Measurements from ENCODE around the gene ZSWIM4.

Gene ZSWIM4

DNA sequence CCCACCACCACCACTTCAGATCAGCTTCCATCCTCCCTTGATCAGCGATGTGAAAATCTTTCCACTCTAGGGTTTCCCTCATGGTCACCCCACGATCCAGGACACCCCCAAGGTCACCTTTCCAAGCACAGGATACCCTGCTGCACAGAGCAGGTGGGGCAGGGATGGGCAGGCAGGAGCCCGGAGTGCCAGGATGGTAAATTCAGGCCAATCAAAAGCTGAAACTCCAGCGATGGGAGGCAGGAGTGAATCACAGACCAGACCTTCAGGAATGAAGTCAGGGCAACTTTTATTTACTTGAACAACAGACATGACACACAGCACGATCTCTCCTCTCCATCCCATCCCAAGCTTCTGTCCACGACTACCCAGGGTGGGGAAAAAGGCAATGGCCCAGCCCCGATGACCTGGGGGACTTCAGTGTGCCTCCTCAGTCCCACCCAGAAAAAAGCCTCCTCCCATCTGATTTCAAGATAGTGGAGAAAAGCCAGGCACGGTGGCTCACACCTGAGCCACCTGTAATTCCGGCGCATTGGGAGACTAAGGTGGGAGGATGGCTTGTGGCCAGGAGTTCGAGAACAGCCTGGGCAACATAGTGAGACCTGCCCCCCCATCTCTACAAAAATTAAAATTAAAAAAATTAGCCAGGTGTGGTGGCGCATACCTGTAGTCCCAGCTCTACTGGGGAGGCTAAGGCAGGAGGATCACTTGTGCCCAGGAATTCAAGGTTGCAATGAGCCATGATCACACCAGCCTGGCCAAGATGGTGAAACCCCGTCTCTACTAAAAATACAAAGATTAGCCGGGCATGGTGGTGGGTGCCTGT is 39.2 kb downstream of the ZSWIM4 start:
- DNase-seq (ENCODE audit: low read depth), result no peak

- DNase-seq (ENCODE audit: low read depth), result no peak
These were observed 40.8 kb downstream of the ZSWIM4 start for GRCh38 chr19:13835791-13836723.

DNA sequence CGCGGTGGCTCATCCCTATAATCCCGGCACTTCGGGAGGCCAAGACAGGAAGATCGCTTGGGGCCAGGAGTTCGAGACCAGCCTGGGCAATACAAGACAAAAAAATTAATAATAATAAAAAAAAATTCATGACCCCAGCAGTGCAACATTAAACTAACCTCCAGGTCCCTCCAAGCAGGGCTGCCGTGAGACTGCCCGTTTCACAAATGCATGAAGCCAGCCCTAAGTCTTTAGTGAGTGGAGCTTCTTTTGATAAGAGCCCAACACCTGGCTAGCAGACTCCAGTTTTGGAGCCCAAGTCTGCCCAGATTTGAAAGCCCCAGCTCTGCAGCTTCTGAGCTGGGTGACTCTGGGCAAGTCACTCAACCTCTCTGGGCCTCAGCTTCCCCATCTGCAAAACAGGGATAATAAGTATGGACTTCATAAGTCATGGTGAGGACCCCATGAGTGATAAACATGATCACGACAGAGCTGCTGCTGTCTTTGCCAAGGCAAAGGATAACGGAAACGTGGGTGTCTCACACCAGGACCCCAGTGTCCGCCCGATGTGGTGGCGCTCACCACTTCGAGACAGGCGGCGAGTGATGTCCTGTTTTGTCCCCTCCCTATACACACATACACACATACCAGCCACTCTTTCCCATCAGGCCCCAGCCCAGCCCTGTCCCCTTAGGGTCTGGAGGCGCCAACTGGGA is 43.3 kb downstream of the ZSWIM4 start:
- no peak for DNase-seq (ENCODE audit: low read depth)

- DNase-seq (ENCODE audit: low read depth), result no peak
These were observed 44.1 kb downstream of the ZSWIM4 start for GRCh38 chr19:13839130-13839937.

DNA sequence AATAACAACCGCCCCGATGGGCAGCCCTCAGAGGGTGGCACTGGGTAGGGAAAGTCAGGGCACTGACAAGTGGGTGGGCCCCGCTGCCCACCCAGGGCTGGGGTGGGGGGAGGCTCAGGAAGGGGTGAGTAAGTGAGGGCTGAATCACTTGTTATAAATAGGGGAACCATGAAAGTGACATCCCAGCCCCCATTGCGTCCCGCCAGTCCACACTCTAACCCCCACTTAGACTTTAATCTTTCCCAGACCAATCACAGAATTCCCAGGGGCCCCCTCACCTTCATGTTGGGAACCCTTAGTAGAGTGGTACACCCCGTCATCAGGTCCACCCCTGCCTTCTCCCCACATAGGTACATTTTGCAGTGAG is 44.7 kb downstream of the ZSWIM4 start:
- DNase-seq (ENCODE audit: low read depth), result no peak

DNA sequence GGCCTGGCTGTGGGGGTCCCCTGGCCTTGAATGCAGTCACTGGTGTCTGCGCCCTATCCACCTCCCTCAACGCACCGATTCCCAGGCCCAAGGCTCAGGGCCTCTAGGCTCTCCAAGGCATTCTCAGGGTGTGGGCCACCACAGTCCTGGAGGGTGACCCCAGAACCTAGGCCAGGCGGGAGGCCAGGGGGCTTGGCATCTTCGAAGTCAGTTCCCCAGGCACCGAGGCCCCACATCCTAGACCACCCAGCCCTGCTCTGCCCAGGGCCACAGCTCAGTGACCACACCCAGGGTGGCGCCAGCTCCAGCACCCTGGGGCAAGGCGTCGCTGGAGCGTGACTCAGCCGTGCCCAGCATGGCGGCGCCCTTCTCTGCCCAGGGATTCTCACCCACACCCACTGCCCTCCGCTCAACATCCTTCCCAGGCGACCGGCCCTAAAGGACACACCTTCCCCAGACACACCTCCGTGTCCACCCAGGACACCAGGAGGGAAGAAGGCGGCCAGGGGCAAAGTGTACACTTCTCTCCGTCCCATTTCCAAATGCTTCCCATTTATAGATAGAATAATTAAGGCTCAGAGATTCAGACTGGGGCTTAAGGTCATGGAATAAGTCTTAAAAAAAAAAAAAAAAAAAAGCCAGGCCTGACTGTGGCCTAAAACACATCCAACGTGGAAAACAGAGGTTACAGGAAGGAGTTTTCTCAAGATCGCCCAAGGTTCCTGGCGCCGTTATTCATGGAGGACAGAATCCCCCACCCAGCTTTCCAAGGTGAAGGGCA is 45.3 kb downstream of the ZSWIM4 start:
- no peak for DNase-seq (ENCODE audit: low read depth)

- DNase-seq (ENCODE audit: low read depth), result no peak
These were observed 46.1 kb downstream of the ZSWIM4 start for GRCh38 chr19:13841086-13841961.

DNA sequence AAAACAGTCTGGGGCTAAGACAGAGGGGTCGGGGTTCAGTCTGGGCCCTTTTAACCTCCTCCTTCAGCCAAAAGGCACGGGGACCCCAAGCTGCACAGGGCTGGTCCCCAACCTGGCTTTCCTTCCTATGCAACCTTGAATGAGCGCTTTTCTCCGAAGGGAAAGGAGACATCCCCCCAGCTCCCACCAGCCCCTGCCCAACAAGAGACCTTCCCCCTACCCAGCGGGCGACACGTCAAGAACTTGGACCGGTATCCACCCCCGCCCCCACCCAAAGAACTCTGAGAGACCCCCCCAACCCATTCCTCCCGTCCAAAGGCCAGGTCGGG is 46.7 kb downstream of the ZSWIM4 start:
- DNase-seq (ENCODE audit: low read depth), result no peak

DNA sequence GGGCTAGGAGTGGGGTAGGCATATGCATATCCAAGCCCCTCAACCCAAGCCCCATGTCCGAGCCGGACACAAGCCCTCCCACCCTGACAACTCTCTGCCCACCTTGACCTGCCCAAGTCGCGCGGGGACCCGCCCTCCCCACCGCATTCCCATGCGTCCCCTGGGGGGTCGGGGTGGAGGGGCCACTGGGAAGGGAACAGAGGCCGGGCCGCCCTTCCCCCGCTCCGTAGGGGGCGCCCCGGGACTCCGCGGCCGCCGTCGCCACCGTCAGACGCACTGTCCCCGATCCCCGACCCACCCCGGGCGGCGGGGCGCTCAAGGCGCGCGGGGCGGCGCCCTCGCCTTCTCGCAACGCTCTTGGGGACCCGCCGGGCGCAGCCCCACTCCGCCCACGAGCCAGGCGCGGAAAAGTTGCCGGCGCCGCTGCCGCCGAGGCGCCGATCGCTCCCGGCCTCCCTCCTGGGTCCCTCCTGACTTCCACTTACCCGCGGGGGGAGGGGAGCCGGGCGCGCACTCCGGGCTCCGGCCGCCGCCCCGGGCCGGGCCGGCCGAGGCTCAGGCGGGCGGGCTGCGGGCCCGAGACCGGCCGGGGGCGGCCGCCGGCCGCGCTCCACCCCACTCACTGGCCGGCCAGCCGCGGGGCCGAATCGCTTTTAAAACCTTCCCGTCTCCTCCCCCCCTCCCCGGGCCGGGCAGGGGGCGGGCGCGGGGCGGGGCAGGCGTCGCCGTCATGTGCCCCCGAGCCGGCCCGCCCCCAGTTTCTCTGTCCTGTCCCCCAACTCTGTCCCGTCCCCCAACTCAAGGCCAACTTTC is 47.3 kb downstream of the ZSWIM4 start:
- no peak for DNase-seq (ENCODE audit: low read depth)

- DNase-seq (ENCODE audit: low read depth), result no peak
These were observed 48.1 kb downstream of the ZSWIM4 start for GRCh38 chr19:13843104-13843921.

GRCh38 chr19:13844130-13844631 is 48.9 kb downstream of the ZSWIM4 start:
- no peak for DNase-seq (ENCODE audit: low read depth)

DNA sequence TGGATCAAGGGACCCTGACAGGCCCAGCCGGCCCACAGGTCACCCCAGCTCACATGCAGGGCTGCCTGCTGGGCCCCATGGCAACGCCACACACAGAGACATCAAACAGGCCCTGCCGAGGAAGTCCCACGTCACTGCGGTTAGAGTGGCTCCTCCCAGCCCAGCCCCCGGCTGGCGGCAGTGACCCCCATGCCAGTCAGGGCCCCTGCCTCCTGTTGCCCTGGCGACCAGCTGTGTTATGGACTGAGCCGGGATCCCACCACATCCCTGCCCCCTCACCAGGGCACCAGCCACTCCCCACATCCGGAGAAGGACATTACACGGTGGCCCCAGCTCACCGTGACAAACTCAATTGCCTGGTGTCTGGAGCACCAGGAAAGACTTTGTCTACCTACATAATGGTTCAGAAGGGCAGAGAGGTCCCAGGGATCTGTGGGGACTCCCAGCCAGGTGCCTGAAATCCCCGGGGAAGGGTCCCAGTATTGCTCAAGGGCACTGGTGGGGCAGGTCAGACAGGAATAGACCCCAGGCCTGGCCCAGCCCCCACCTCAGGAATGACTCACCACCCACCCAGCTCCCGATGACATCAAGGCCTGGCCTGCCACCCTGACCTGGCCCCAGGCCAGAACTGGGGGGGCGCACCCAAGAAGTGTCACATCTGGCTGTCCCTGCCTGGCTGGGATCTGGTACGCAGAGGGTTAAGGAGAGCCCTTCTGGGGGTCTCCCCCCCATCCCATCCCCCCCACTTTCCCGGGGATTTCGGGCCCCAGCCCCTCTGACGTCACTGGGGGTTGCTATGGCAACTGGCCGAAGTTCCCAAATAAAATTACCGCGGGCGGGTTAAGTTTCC is 51.5 kb downstream of the ZSWIM4 start:
- DNase-seq (ENCODE audit: low read depth), result peak; percentile 81

- peak; percentile 86 for DNase-seq (ENCODE audit: low read depth)
These were observed 52.4 kb downstream of the ZSWIM4 start for GRCh38 chr19:13847407-13848339.

GRCh38 chr19:13848340-13848677 is 53.1 kb downstream of the ZSWIM4 start:
- DNase-seq (ENCODE audit: low read depth), result no peak

DNA sequence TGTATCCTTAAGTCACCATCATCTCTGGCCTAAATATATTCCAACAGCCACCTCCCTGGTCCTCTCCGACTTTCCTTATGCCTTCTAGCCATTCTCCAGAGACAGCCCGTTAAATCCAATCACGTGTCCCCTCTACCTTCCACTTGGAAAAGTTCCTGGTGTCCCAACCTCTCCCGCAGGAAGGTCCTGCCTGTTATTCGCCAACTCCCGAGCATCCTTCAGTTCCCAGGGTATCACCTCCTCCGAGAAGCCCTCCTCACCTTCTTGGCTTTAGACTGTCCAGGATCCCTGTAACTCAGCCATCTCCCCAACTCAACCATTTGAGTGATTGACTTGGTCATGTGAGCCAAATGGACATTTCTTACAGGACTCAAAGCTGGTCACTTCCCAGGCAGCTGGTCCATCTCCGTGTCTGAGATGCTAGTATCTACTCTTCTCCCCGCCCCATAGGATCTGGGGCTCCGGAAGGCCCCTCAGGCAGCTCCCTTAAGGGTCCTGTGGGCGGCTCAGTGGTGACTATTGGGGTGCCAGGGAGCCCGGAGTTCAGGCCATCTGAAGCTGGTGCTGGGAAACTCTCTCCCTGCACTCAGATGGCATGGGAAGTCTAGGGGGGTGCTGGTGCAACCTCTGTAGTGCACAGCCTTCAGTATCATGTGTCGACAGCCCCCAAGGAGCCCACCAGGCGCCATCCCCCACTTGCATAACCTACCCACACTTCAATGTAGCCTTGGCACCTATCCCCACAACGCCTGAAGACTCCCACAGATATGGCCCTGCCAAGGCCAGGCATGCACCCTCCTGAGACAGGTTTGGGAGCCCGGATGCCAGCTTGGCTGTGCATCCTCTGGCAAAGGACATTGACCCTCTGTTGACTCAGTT is 53.8 kb downstream of the ZSWIM4 start:
- DNase-seq (ENCODE audit: low read depth), result no peak

Measured in stromal cell of bone marrow (primary cell).